Activated CD4-positive, alpha-beta T cell treated with anti-CD3 and anti-CD28 coated beads for 48 hours (primary cell): ENCODE results near the gene LAMC1.

Experiments used
- DNase-seq: peaks from one replicate; pipeline ENCODE4 v3.0.0-alpha.2; 2020

The LAMC1 gene

GRCh38 chr1:183080406-183080805, 57.2 kb downstream of the LAMC1 start:
- DNase-seq = no peak

GRCh38 chr1:183081402-183082120, 58.3 kb downstream of the LAMC1 start:
- no peak for DNase-seq

- no peak for DNase-seq
These were observed 59.4 kb downstream of the LAMC1 start for GRCh38 chr1:183082650-183083049.

GRCh38 chr1:183087001-183087400, 63.8 kb downstream of the LAMC1 start:
- no peak for DNase-seq

- DNase-seq = no peak
These were observed 65.9 kb downstream of the LAMC1 start for GRCh38 chr1:183089025-183089639.

- DNase-seq = no peak
These were observed 67.3 kb downstream of the LAMC1 start for GRCh38 chr1:183090391-183091006.

- no peak for DNase-seq
These were observed 68.0 kb downstream of the LAMC1 start for GRCh38 chr1:183091181-183091580.

- DNase-seq = no peak
These were observed 69.1 kb downstream of the LAMC1 start for GRCh38 chr1:183092350-183092749.

GRCh38 chr1:183093066-183093668, 69.9 kb downstream of the LAMC1 start:
- DNase-seq = no peak

- no peak for DNase-seq
These were observed 70.6 kb downstream of the LAMC1 start for GRCh38 chr1:183093786-183094298.

- DNase-seq = no peak
These were observed 71.1 kb downstream of the LAMC1 start for GRCh38 chr1:183094351-183094750.

- no peak for DNase-seq
These were observed 73.1 kb downstream of the LAMC1 start for GRCh38 chr1:183096351-183096750.

GRCh38 chr1:183096894-183097293, 73.7 kb downstream of the LAMC1 start:
- no peak for DNase-seq

- DNase-seq = no peak
These were observed 74.3 kb downstream of the LAMC1 start for GRCh38 chr1:183097438-183098051.

GRCh38 chr1:183098317-183098716, 75.1 kb downstream of the LAMC1 start:
- no peak for DNase-seq

- DNase-seq = no peak
These were observed 77.2 kb downstream of the LAMC1 start for GRCh38 chr1:183100361-183100974.

- no peak for DNase-seq
These were observed 77.9 kb downstream of the LAMC1 start for GRCh38 chr1:183101081-183101480.

- DNase-seq = no peak
These were observed 78.6 kb downstream of the LAMC1 start for GRCh38 chr1:183101841-183102276.

- DNase-seq = no peak
These were observed 79.9 kb downstream of the LAMC1 start for GRCh38 chr1:183103147-183103546.

- no peak for DNase-seq
These were observed 80.4 kb downstream of the LAMC1 start for GRCh38 chr1:183103577-183103976.

- DNase-seq = no peak
These were observed 82.2 kb downstream of the LAMC1 start for GRCh38 chr1:183105449-183105848.

GRCh38 chr1:183106166-183106565, 82.9 kb downstream of the LAMC1 start:
- no peak for DNase-seq

- DNase-seq = no peak
These were observed 83.5 kb downstream of the LAMC1 start for GRCh38 chr1:183106746-183107145.
